Lung (tissue), 13 donors: ENCODE measurements around the gene PAGR1. TPM values are rescaled to one million over a fixed set of nuclear protein-coding genes. Genes with fewer than 3 reads are reported as not detected.
"Not testable (repeated sequence)": the region's sequence is repeated elsewhere in the genome, so short reads cannot be mapped to it uniquely, and the experiment has no call there.

ENCODE experiments used
- ATAC-seq: fragments of 200-7000 bp; cut with Tn5 transposase; one replicate; pipeline ENCODE4 v1.9.1; 2020; ENCODE audit warnings: moderate number of reproducible peaks; ENCODE audit not compliant: insufficient read depth, low FRiP score
- DNase-seq, 3 donors: peaks; one replicate each; pipeline ENCODE4 v3.0.0-alpha.2; 2013 to 2017
- H3K27ac ChIP-seq, 2 donors: one replicate each; pipeline ENCODE4 v1.5.1; 2013; ENCODE audit warnings: mild to moderate bottlenecking in 2 of 2, moderate library complexity in 2 of 2, control low read depth in 1 of 2, inconsistent platforms in 1 of 2, low read depth in 1 of 2, low read length in 1 of 2
- H3K27me3 ChIP-seq, 3 donors: one replicate each; pipeline ENCODE4 v1.5.1; 2013; ENCODE audit warnings: low read length in 2 of 3; ENCODE audit not compliant: control insufficient read depth in 3 of 3, insufficient read depth in 3 of 3
- H3K36me3 ChIP-seq, 4 donors: one replicate each; pipeline ENCODE4 v1.5.1; 2013; ENCODE audit warnings: low read length in 4 of 4, mild to moderate bottlenecking in 1 of 4, moderate library complexity in 1 of 4; ENCODE audit not compliant: control insufficient read depth in 4 of 4, insufficient read depth in 4 of 4
- H3K4me1 ChIP-seq, 5 donors: one replicate each; pipeline ENCODE4 v1.5.1; 2013; ENCODE audit warnings: low read length in 5 of 5, mild to moderate bottlenecking in 2 of 5, moderate library complexity in 1 of 5; ENCODE audit not compliant: control insufficient read depth in 5 of 5, insufficient read depth in 5 of 5
- H3K4me3 ChIP-seq: one replicate; pipeline ENCODE4 v1.5.1; 2013; ENCODE audit warnings: mild to moderate bottlenecking, control low read depth, moderate library complexity
- H3K9ac ChIP-seq, 2 donors: one replicate each; pipeline ENCODE4 v1.5.1; 2013; ENCODE audit warnings: low read length in 2 of 2, control low read depth in 1 of 2; ENCODE audit not compliant: insufficient read depth in 1 of 2
- H3K9me3 ChIP-seq, 4 donors: one replicate each; pipeline ENCODE4 v1.5.1; 2013; ENCODE audit warnings: low read length in 3 of 4, mild to moderate bottlenecking in 1 of 4, moderate library complexity in 1 of 4; ENCODE audit not compliant: control insufficient read depth in 4 of 4, insufficient read depth in 3 of 4
- WGBS, 2 donors: extraction: QIAGEN DNeasy Blood & Tissue Kit; methylation state at CpG; one replicate each; pipeline ENCODE4 v1.1.7; 2013; 5-methylcytosine and 5-hydroxymethylcytosine counted together
- polyA plus RNA-seq, 2 donors: library from polyadenylated mRNA; stranded (reverse); fragments of 200-250 nt; gene quantifications; one replicate each; pipeline ENCODE4 v1.2.1, GENCODE V29; 2013
- small RNA-seq: library from RNA; depleted of rRNA; stranded (forward); fragments of <200 nt; gene quantifications from one replicate; pipeline ENCODE3, GENCODE V24; 2014; ENCODE audit warnings: low replicate concordance
- total RNA-seq, 2 donors: library from RNA; depleted of rRNA in 1 of 2; stranded (reverse); fragments of >200 nt in 1 of 2; gene quantifications; one replicate each; pipeline ENCODE4 v1.2.1, GENCODE V29; 2014 to 2021
- TF ChIP-seq, protein P1 (sequence below): IDR thresholded peaks from 2 replicates; pipeline ENCODE4 v1.5.1; 2012; ENCODE audit warnings: mild to moderate bottlenecking; ENCODE audit errors: control extremely low read depth, extremely low read depth
- donor health status: control.
- donor health status: control.
- donor health status: Bipolar disorder and iron deficiency.
- donor health status: healthy.
- donor health status: DM: yes; HTN: yes; CAD: no.

PAGR1 gene
- total and polyA plus RNA-seq, 4 donors: 18.4 to 43.2 (median 26.5) TPM

GRCh38 chr16:29864205-29864604 lies 48.3 kb downstream of the PAGR1 start:
- H3K4me1 ChIP-seq: peaks cover 0 to 10% (median 2%) of the 10 kb centered on the region in 5 donors

DNA sequence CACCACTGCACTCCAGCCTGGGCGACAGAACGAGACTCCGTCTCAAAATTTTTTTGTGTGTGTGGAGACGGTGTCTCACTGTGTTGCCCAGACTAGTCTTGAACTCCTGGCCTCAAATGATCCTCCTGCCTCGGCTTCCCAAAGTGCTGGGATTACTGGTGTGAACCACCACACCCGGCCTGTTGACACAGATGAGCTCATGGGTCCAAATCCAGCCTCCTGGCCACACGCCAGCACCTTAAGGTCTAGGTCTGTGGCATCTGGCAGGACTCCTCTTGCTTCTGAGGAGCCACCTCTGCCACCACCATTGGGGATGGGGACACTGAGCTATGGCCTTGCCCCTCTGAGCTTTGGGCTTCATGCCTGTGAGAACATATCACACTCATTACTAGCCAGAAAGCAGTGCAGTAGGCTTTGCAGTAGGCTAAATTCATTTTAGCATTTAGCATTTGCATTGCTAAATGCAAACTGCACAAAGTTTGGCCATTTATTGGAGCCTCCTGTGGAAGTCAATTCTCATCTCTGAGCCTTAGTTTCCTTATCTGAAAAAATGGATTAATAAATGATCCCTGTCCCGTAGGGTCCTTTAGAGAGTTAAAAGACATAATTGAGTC lies 52.6 kb downstream of the PAGR1 start:
- no peak for DNase-seq
- 83 to 92% methylated on average over 8 of the region's 8 CpGs for whole genome bisulfite sequencing, 2 donors

More at GRCh38 chr16:29864205-29864604, 48.3 kb downstream of the PAGR1 start:
- peaks cover 0 to 14% (median 11%) of the 10 kb centered on the region in 4 donors for H3K36me3 ChIP-seq
- ATAC-seq: no peak
- no peak overlapping the region for H3K9ac ChIP-seq
- WGBS, 2 donors: 82 to 85% methylated on average over 9 of the region's 9 CpGs
- H3K27me3 ChIP-seq: no peaks in the 10 kb centered on the region
- no peaks in the 10 kb centered on the region for H3K9me3 ChIP-seq
- no peak for DNase-seq
- no peak overlapping the region for H3K27ac ChIP-seq
- H3K4me3 ChIP-seq: no peak overlapping the region
- TF ChIP-seq, protein P1, sequence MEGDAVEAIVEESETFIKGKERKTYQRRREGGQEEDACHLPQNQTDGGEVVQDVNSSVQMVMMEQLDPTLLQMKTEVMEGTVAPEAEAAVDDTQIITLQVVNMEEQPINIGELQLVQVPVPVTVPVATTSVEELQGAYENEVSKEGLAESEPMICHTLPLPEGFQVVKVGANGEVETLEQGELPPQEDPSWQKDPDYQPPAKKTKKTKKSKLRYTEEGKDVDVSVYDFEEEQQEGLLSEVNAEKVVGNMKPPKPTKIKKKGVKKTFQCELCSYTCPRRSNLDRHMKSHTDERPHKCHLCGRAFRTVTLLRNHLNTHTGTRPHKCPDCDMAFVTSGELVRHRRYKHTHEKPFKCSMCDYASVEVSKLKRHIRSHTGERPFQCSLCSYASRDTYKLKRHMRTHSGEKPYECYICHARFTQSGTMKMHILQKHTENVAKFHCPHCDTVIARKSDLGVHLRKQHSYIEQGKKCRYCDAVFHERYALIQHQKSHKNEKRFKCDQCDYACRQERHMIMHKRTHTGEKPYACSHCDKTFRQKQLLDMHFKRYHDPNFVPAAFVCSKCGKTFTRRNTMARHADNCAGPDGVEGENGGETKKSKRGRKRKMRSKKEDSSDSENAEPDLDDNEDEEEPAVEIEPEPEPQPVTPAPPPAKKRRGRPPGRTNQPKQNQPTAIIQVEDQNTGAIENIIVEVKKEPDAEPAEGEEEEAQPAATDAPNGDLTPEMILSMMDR: no peak

DNA sequence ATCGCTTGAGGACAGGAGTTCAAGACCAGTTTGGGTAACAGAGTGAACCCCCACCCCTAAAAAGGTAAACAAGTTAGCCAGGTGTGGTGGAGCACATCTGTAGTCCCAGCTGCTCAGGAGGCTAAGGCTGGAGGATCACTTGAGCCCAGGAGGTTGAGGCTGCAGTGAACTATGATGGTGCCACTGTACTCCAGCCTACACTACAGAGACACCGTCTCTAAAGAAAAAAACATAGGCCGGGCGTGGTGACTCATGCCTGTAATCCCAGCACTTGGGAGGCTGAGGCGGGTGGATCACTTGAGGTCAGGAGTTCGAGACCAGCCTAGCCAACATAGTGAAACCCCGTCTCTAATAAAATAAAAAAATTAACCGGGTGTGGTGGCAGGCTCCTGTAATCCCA lies 53.1 kb downstream of the PAGR1 start:
- H3K27ac ChIP-seq, H3K9me3 ChIP-seq, H3K36me3 ChIP-seq, H3K27me3 ChIP-seq, H3K9ac ChIP-seq, H3K4me1 ChIP-seq, H3K4me3 ChIP-seq, DNase-seq, ATAC-seq: not testable (repeated sequence)
- 95 to 96% methylated on average over 8 of the region's 8 CpGs for WGBS, 2 donors

More for the DNA sequence above, 52.6 kb downstream of the PAGR1 start:
- H3K4me3 ChIP-seq: no peak overlapping the region
- peaks cover 0 to 3% (median 0%) of the 10 kb centered on the region in 5 donors for H3K4me1 ChIP-seq
- no peak for ATAC-seq
- H3K27ac ChIP-seq: no peak overlapping the region
- TF ChIP-seq, protein P1: no peak
- H3K9ac ChIP-seq: no peak overlapping the region
- H3K9me3 ChIP-seq: no peaks in the 10 kb centered on the region
- no peaks in the 10 kb centered on the region for H3K27me3 ChIP-seq
- no peaks in the 10 kb centered on the region for H3K36me3 ChIP-seq

Small RNA genes lying within 50 kb of the gene (small RNA-seq; reads per million reads assigned to genes)
- gene AC009133.6: not detected
- gene AC120114.4: not detected

Other genes starting within 250 kb of the PAGR1 start
- gene SPN, start 152.9 kb upstream of the PAGR1 start, total RNA-seq: 10 to 100 TPM in 1 of 2 donors, 1 to 10 TPM in 1; 5.8 to 52.5 TPM
- 10 to 100 TPM; 10.5 to 14.4 TPM for gene SPN, start 152.9 kb upstream of the PAGR1 start, polyA plus RNA-seq
- 10 to 100 TPM; 22.0 to 23.1 TPM for gene QPRT, start 137.0 kb upstream of the PAGR1 start, total RNA-seq
- gene QPRT, start 137.0 kb upstream of the PAGR1 start, polyA plus RNA-seq: 1 to 10 TPM; 8.7 to 9.6 TPM
- gene C16orf54, start 70.2 kb upstream of the PAGR1 start, total RNA-seq: 1 to 10 TPM; 3.1 to 9.1 TPM
- 1 to 10 TPM; 2.8 to 6.0 TPM for gene C16orf54, start 70.2 kb upstream of the PAGR1 start, polyA plus RNA-seq
- under 1 TPM in 1 of 2 donors, not detected in 1; 0.06 TPM for gene ZG16, start 37.9 kb upstream of the PAGR1 start, total RNA-seq
- gene ZG16, start 37.9 kb upstream of the PAGR1 start, polyA plus RNA-seq: under 1 TPM; 0.01 to 0.04 TPM
- gene KIF22, start 25.4 kb upstream of the PAGR1 start, total RNA-seq: 10 to 100 TPM; 24.3 to 27.6 TPM
- 10 to 100 TPM; 22.1 to 84.9 TPM for gene KIF22, start 25.4 kb upstream of the PAGR1 start, polyA plus RNA-seq
- 100 to 1,000 TPM in 1 of 2 donors, 10 to 100 TPM in 1; 94.9 to 159 TPM for gene MAZ, start 9.6 kb upstream of the PAGR1 start, total RNA-seq
- gene MAZ, start 9.6 kb upstream of the PAGR1 start, polyA plus RNA-seq: 100 to 1,000 TPM; 112 to 170 TPM
- 1 to 10 TPM; 1.2 to 6.5 TPM for gene PRRT2, start 4.0 kb upstream of the PAGR1 start, total RNA-seq
- 1 to 10 TPM in 1 of 2 donors, under 1 TPM in 1; 0.49 to 1.8 TPM for gene PRRT2, start 4.0 kb upstream of the PAGR1 start, polyA plus RNA-seq
- 100 to 1,000 TPM; 150 to 322 TPM for gene MVP, start 4.3 kb downstream of the PAGR1 start, total RNA-seq
- 100 to 1,000 TPM; 239 to 267 TPM for gene MVP, start 4.3 kb downstream of the PAGR1 start, polyA plus RNA-seq
- 10 to 100 TPM; 66.9 to 71.7 TPM for gene CDIPT, start 47.1 kb downstream of the PAGR1 start, total RNA-seq
- 100 to 1,000 TPM in 1 of 2 donors, 10 to 100 TPM in 1; 75.0 to 105 TPM for gene CDIPT, start 47.1 kb downstream of the PAGR1 start, polyA plus RNA-seq
- 10 to 100 TPM in 1 of 2 donors, 1 to 10 TPM in 1; 6.4 to 19.2 TPM for gene SEZ6L2, start 83.4 kb downstream of the PAGR1 start, total RNA-seq
- gene SEZ6L2, start 83.4 kb downstream of the PAGR1 start, polyA plus RNA-seq: 1 to 10 TPM; 4.6 to 5.8 TPM
- gene ASPHD1, start 84.3 kb downstream of the PAGR1 start, total RNA-seq: 1 to 10 TPM in 1 of 2 donors, under 1 TPM in 1; 0.34 to 4.3 TPM
- gene ASPHD1, start 84.3 kb downstream of the PAGR1 start, polyA plus RNA-seq: 1 to 10 TPM; 3.2 to 4.1 TPM
- gene KCTD13, start 110.1 kb downstream of the PAGR1 start, total RNA-seq: 10 to 100 TPM; 18.0 to 26.2 TPM
- 10 to 100 TPM; 15.0 to 15.1 TPM for gene KCTD13, start 110.1 kb downstream of the PAGR1 start, polyA plus RNA-seq
- 100 to 1,000 TPM in 1 of 2 donors, 10 to 100 TPM in 1; 56.4 to 141 TPM for gene TMEM219, start 145.9 kb downstream of the PAGR1 start, total RNA-seq
- gene TMEM219, start 145.9 kb downstream of the PAGR1 start, polyA plus RNA-seq: 100 to 1,000 TPM; 127 to 210 TPM
- 10 to 100 TPM; 55.3 to 71.8 TPM for gene TAOK2, start 157.7 kb downstream of the PAGR1 start, total RNA-seq
- 10 to 100 TPM; 33.8 to 55.5 TPM for gene TAOK2, start 157.7 kb downstream of the PAGR1 start, polyA plus RNA-seq
- gene HIRIP3, start 179.5 kb downstream of the PAGR1 start, total RNA-seq: 10 to 100 TPM; 16.9 to 22.7 TPM
- 10 to 100 TPM; 13.1 to 18.4 TPM for gene HIRIP3, start 179.5 kb downstream of the PAGR1 start, polyA plus RNA-seq
- gene INO80E, start 180.1 kb downstream of the PAGR1 start, total RNA-seq: 10 to 100 TPM; 37.5 to 68.5 TPM
- 100 to 1,000 TPM in 1 of 2 donors, 10 to 100 TPM in 1; 51.8 to 105 TPM for gene INO80E, start 180.1 kb downstream of the PAGR1 start, polyA plus RNA-seq
- gene DOC2A, start 194.9 kb downstream of the PAGR1 start, total RNA-seq: 1 to 10 TPM; 2.4 to 8.7 TPM
- 1 to 10 TPM; 1.4 to 2.9 TPM for gene DOC2A, start 194.9 kb downstream of the PAGR1 start, polyA plus RNA-seq
- gene C16orf92, start 207.0 kb downstream of the PAGR1 start, total RNA-seq: not detected
- not detected for gene C16orf92, start 207.0 kb downstream of the PAGR1 start, polyA plus RNA-seq
- gene TLCD3B, start 215.1 kb downstream of the PAGR1 start, total RNA-seq: under 1 TPM in 1 of 2 donors, not detected in 1; 0.43 TPM
- under 1 TPM in 1 of 2 donors, not detected in 1; 0.03 TPM for gene TLCD3B, start 215.1 kb downstream of the PAGR1 start, polyA plus RNA-seq
- 1,000 to 10,000 TPM in 1 of 2 donors, 100 to 1,000 TPM in 1; 265 to 1,167 TPM for gene ALDOA, start 249.6 kb downstream of the PAGR1 start, total RNA-seq
- gene ALDOA, start 249.6 kb downstream of the PAGR1 start, polyA plus RNA-seq: 1,000 to 10,000 TPM in 1 of 2 donors, 100 to 1,000 TPM in 1; 756 to 1,371 TPM